Measurements from ENCODE around the gene NDRG2. TPM values are rescaled to one million over a fixed set of nuclear protein-coding genes. Genes with fewer than 3 reads are reported as not detected.

Gene NDRG2
- 100 to 1,000 TPM; 133 to 178 TPM for total RNA-seq

DNA sequence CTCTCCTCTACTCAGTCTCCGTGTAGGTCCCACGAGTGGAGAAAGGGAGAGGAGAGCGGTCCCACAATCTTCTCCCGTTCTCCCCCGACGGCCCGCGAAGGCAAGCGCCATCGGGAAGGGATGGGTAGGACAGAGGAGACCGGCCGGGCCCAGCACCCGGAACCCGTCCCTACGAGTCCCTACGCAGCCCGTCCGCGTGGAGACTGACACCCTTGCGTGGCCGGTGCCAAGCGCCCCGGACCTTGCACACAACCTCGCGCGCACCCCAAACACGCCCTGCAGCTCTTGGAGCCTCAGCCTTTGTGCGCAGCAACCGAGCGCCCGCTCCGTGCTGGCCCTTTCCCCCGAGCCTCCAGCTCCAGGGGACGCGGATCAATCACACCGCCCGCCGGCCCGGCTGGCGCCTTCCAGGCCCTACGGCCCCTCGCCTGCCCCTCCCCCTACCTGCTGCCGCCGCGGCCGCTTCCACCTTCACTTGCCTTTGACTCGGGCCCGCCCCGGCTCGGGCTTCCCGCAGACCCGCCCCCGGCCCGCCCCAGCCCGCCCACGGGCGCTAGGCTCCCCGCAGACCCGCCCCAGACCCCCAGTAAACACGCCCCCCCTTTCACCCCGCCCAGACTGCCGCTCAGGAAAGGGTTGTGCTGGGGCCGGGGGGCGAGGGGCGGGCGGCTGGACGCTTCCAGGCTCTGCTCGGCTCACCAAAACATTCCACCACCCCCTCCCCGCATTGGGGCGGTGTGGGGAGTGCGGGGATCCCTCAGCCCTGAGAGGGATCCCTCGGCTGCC, at the start of gene NDRG2:
NDRG2 (minus strand) TSS at position 477 of the 786 bp plus-strand sequence. CDS start 1,746 bp downstream, outside the sequence.
- Histone ChIP-seq H3K36me3 (replicated peaks in 1 of 2; ENCODE audit: insufficient read depth in 1 of 2, low read depth in 2 of 2) (peaks cover 0 to 3% of the 10 kb centered on the region in 2 donors), H3K4me1 (peaks cover 33% of the 10 kb centered on the region), H3K27ac (peak within 1 kb of the TSS; percentile 69 to 77 (median 74)), H3K9me3 (no peaks in the 10 kb centered on the region), H3K4me3 (peak within 1 kb of the TSS; percentile 26 to 46), H3K27me3 (no peaks in the 10 kb centered on the region)
- WGBS, 2 donors = 0 to 1% methylated on average over 34 to 61 of the region's 72 CpGs
- intact Hi-C loops (cut with DNase I) = no loop called here
- peak; percentile 83 to 91 (median 88) for DNase-seq
- TF ChIP-seq CTCF (IDR thresholded peaks at IDR 0.05) (no peak), POLR2A (IDR thresholded peaks at IDR 0.05) (peak; percentile 45 to 65 (median 62))
- ATAC-seq = peak; percentile 88

GRCh38 chr14:21073921-21074320, 49.1 kb upstream of the NDRG2 start:
- no peaks in the 10 kb centered on the region for H3K27me3 ChIP-seq
- ATAC-seq (no peak), DNase-seq (no peak)
- peaks cover 27% of the 10 kb centered on the region for H3K4me1 ChIP-seq
- H3K4me3 ChIP-seq = no peak overlapping the region
- no peaks in the 10 kb centered on the region for H3K9me3 ChIP-seq
- TF ChIP-seq POLR2A (IDR thresholded peaks at IDR 0.05) (no peak), CTCF (IDR thresholded peaks at IDR 0.05) (no peak)
- intact Hi-C loops (cut with DNase I) = no loop called here
- H3K27ac ChIP-seq = no peak overlapping the region
- 89 to 94% methylated on average over 5 to 9 of the region's 9 CpGs for WGBS, 2 donors
- H3K36me3 ChIP-seq (replicated peaks in 1 of 2; ENCODE audit: insufficient read depth in 1 of 2, low read depth in 2 of 2) = peaks cover 4 to 7% of the 10 kb centered on the region in 2 donors

- TF ChIP-seq CTCF (IDR thresholded peaks at IDR 0.05) (no peak), POLR2A (IDR thresholded peaks at IDR 0.05) (no peak)
- peaks cover 34% of the 10 kb centered on the region for H3K4me1 ChIP-seq
- no peak overlapping the region for H3K4me3 ChIP-seq
- peak overlapping the region in 3 of 4 donors; percentile 4 to 90 (median 84) for H3K27ac ChIP-seq
- intact Hi-C loops (cut with DNase I) = no loop called here
- peak in 2 of 4 donors; percentile 32 to 61 for DNase-seq
- H3K36me3 ChIP-seq (replicated peaks in 1 of 2; ENCODE audit: insufficient read depth in 1 of 2, low read depth in 2 of 2) = peaks cover 0 to 2% of the 10 kb centered on the region in 2 donors
- H3K27me3 ChIP-seq = no peaks in the 10 kb centered on the region
- ATAC-seq = no peak
- no peaks in the 10 kb centered on the region for H3K9me3 ChIP-seq
- 61 to 90% methylated on average over 8 to 9 of the region's 9 CpGs for WGBS, 2 donors
These were observed 48.0 kb upstream of the NDRG2 start for GRCh38 chr14:21072781-21073339.

GRCh38 chr14:21072031-21072473, 47.2 kb upstream of the NDRG2 start:
- Histone ChIP-seq H3K27ac (peak overlapping the region in 3 of 4 donors; percentile 84 to 90 (median 89)), H3K36me3 (replicated peaks in 1 of 2; ENCODE audit: insufficient read depth in 1 of 2, low read depth in 2 of 2) (peaks cover 0 to 2% of the 10 kb centered on the region in 2 donors), H3K4me3 (no peak overlapping the region), H3K4me1 (peaks cover 34% of the 10 kb centered on the region), H3K9me3 (no peaks in the 10 kb centered on the region), H3K27me3 (no peaks in the 10 kb centered on the region)
- DNase-seq (peak in 1 of 4 donors; percentile 51), ATAC-seq (no peak)
- 41 to 46% methylated on average over 4 of the region's 4 CpGs for WGBS, 2 donors
- TF ChIP-seq POLR2A (IDR thresholded peaks at IDR 0.05) (no peak), CTCF (IDR thresholded peaks at IDR 0.05) (no peak)
- intact Hi-C loops (cut with DNase I) = no loop called here

Data from body of pancreas (tissue), 4 donors.